HG02798 (cell line): ENCODE data around the gene FCN3.

Source experiments
- ATAC-seq: cut with Tn5 transposase; IDR thresholded peaks from one replicate; pipeline ENCODE4 v1.9.1; 2021; ENCODE audit warnings: mild to moderate bottlenecking; ENCODE audit not compliant: unreplicated experiment, poor library complexity

The FCN3 gene

GRCh38 chr1:27345272-27345671, 29.4 kb downstream of the FCN3 start:
- no peak for ATAC-seq

DNA sequence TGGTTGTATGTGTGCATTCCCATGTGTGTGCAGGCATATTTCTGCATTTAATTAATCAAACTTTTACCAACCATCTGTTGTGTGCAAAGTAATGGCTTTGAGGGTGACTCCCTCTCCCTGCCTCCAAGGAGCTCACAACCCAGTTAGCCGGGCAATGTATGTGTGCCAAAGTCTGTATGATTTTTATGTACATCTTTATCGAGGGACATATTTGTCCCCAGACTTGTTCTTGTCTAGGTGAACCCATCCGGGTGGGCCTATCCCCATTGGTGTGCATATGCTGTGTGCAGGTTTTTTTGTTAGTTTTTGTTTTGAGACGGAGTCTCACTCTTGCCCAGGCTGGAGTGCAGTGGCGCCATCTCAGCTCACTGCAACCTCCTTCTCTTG, 31.0 kb downstream of the FCN3 start:
- ATAC-seq: no peak

GRCh38 chr1:27342778-27343638, 31.6 kb downstream of the FCN3 start:
- ATAC-seq: no peak

DNA sequence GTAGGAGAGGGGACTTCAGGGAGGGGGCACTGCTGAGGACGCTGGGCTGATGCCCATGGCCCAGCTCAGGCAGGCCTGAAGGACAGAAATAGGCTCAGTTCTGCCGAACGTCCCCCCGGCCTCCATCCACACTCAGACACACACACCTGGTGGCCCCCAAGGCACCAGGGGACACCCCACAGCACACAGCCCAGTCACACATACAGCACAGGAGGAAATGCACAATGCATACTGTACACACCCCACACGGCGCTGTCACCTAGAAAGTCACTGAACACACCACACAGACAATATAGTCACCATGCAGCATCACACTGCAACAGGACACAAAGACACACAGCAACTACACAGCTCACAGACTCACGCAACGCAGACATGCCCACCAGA, 32.2 kb downstream of the FCN3 start:
- ATAC-seq: no peak

DNA sequence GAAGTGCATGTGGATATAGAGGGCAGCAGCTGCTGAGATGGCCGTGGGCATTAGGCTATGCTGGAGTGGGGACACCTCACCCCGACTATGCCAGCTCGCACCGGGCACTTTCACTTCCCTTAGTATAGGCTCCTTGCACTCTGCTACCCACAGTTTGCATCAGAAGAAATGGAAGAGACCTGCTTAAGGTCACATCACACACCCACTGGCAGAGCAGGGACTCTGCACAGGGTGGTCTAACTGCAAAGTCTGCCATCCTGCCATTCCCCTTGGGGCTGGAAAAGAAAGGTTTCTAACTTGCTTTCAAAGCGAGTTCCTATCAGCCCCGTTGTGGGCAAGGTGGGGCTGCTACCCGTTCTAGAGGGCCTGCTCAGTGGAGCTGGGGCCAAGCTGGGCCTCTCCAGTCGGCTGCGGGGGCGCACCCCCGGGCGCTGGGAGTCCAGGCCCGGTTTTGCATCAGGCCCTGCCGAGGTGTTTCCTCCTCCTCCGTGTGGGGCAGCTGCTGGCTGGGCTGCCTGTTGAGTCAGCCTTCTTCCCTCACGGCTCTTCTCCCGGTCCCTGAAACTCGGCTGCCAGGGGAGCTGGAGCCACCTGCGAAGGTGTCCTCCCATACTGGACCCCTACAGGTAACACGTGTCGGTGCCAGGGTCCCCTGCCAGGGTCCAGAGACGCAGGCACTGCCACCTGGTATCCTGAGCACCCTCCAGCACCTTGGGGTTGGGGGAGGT, 32.9 kb downstream of the FCN3 start, which contains the start of gene SYTL1:
Gene SYTL1 (plus strand): TSS at position 498 of the 728 bp plus-strand sequence. CDS start 3,313 bp downstream, outside the sequence.
- peak; percentile 59 for ATAC-seq

DNA sequence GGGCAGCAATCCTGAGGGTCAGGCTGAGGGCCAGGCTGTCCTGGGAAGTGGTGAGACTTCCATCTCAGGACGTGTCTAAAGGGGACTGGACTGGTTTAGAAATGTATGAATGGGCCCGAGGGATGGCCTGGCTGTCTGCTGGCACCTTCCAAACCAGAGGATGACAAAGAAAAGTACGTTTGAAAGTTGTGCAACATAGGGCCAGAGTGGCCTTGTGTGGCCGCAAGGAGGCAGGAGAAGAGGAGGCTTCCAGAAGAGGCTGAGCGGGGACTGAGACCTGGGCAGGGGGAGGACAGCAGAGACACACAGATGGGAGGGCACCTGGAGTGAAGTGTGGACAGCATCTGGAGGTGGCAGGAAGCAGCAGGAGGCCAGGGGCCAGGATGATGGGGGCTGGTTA, 35.4 kb downstream of the FCN3 start:
- no peak for ATAC-seq

DNA sequence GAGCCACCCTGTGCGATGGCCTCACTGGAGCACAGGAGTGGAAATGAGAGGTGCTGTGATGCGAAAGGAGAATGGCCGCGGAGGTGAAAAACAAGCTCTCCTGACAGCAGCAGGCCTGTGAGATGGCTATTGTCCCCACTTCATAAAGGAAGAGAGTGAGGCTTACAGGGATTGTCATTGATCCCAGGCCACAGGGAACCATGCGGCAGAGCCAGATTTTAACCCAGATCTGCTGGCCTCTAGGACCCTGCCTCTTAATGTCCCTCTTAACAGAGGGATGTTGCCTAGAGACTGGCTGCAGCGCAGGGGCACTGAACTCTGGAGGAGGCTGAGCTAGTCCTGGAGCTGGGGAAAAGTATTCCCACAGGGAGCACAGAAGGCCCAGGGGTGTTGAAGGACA, 35.9 kb downstream of the FCN3 start:
- no peak for ATAC-seq

DNA sequence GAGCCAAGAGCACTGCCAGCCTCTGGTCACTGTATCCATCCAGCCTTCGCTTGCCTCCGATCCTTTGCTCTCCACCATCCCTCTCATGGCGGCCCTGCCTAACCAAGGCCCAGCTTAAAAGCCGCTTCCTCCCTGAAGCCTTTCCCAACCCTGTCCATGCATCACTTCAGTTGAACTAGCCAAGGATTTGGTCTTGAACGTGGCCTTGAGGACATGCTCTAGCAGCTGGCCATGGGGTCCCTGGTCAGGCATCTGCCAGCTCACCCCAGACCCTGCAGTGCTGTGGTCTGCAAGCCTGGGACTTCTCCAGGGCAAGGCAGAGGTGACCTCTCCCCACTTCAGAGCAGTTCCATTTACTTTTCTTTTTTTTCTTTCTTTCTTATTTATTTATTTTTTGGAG, 37.9 kb downstream of the FCN3 start:
- no peak for ATAC-seq

GRCh38 chr1:27335506-27336422, 38.9 kb downstream of the FCN3 start:
- ATAC-seq: no peak

GRCh38 chr1:27333717-27334279, 40.8 kb downstream of the FCN3 start:
- no peak for ATAC-seq

GRCh38 chr1:27332536-27333281, 41.9 kb downstream of the FCN3 start:
- no peak for ATAC-seq

- no peak for ATAC-seq
These were observed 42.7 kb downstream of the FCN3 start for GRCh38 chr1:27331922-27332321.

GRCh38 chr1:27331426-27331825, 43.2 kb downstream of the FCN3 start:
- ATAC-seq: no peak

GRCh38 chr1:27330786-27331185, 43.8 kb downstream of the FCN3 start:
- no peak for ATAC-seq

DNA sequence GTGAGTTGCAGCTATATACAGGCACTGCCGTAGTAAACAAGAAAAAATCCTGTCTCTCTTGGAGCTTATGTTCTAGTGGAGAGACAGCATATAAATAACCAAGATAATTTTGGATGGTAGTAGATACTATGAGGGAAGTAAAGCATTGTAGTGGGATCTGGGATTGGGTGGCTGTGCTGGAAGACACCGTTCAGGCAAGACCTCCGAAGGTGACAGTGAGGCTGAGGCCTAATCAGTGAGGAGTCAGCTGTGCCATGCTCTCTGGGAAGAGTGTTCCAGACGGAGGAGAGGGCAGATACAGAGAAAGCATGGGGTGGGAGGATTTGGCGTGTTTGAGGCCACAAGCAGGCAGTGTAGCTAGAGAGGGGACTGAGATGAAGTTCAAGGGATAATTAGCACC, 46.7 kb downstream of the FCN3 start:
- ATAC-seq: no peak

DNA sequence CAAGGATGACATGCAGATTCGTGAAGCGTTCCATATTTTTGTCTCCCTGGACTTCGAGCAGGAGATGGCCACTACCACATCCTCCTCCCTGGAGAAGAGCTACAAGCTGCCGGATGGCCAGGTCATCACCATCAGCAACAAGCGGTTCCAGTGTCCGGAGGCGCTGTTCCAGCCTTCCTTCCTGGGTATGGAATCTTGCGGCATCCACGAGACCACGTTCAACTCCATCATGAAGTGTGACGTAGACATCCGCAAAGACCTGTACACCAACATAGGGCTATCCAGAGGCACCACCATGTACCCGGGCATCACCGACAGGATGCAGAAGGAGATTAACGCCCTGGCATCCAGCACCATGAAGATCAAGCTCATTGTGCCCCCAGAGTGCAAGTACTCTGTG, 49.3 kb downstream of the FCN3 start:
- no peak for ATAC-seq

DNA sequence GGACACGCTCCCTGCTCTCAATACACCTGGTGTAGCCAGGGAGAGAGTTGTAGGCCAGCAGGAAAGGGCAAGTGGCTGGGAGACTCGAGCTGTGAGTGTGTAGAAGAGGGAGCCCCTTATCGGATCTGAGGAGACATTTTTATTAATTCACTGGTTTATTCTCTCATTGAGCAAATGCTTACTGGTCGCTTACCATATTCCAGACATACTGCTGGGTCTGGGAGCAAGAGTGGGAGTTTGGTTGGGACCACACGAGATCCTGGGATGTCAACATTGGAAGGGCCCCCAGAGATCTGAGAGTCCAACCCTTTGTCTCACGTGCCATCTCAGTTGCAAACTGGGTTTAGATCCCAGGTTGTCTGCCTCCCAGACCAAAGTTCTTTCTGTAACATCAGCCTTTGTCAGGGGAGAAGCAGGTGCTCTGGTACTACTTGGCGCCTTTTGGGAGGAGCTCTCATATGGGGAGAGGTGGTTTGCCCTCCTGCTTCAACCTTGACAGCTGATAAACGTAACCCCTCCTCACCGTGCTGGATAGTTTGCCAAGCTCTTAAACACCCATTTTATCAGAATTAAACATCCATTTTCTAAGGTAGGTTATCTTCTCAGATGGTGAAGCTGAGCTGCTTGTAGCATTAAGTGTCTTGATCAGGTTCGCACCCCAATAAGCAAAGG, 51.9 kb downstream of the FCN3 start:
- ATAC-seq: no peak

GRCh38 chr1:27321813-27322568, 52.6 kb downstream of the FCN3 start, which contains the start of gene TMEM222:
TMEM222 (plus strand) TSS chr1:27322163; CDS start chr1:27322198, 35 bp downstream.
- peak; percentile 97 for ATAC-seq
